ES-I3 (cell line): ENCODE data around the gene ATAT1.

Experiments
- H3K36me3 ChIP-seq: 2 replicates; pipeline ENCODE4 v1.6.1; 2013; ENCODE audit warnings: mild to moderate bottlenecking, low read length, control low read depth, moderate library complexity; ENCODE audit not compliant: insufficient read depth
- H3K4me1 ChIP-seq: 2 replicates; pipeline ENCODE4 v1.6.1; 2013; ENCODE audit warnings: mild to moderate bottlenecking, control low read depth, low read length; ENCODE audit not compliant: insufficient read depth
- H3K9ac ChIP-seq: 2 replicates; pipeline ENCODE4 v1.6.1; 2013; ENCODE audit warnings: low read depth, mild to moderate bottlenecking, low read length, moderate library complexity
- H3K9me3 ChIP-seq: 2 replicates; pipeline ENCODE4 v1.6.1; 2013; ENCODE audit warnings: mild to moderate bottlenecking, low read length, moderate library complexity; ENCODE audit not compliant: control insufficient read depth, insufficient read depth

Gene ATAT1

GRCh38 chr6:30617565-30618269 is 9.0 kb upstream of the ATAT1 start, which contains the start of gene MRPS18B:
Gene MRPS18B (plus strand): TSS chr6:30617840. CDS start chr6:30617866, 26 bp downstream.
- H3K36me3 ChIP-seq, result peaks cover 19% of the 10 kb centered on the region

GRCh38 chr6:30618270-30618797 is 8.3 kb upstream of the ATAT1 start:
- Histone ChIP-seq H3K4me1 (peaks cover 6% of the 10 kb centered on the region; the same call in 1 of the 2 replicates), H3K9ac (peak overlapping the region; percentile 69), H3K36me3 (peaks cover 22% of the 10 kb centered on the region), H3K9me3 (no peaks in the 10 kb centered on the region)

More at GRCh38 chr6:30617565-30618269, 9.0 kb upstream of the ATAT1 start, which contains the start of gene MRPS18B:
- H3K9me3 ChIP-seq, result no peaks in the 10 kb centered on the region
- H3K4me1 ChIP-seq, result peaks cover 6% of the 10 kb centered on the region; the same call in 1 of the 2 replicates
- H3K9ac ChIP-seq, result peak within 1 kb of the TSS; percentile 99

- Histone ChIP-seq H3K9ac (no peak overlapping the region), H3K9me3 (no peaks in the 10 kb centered on the region), H3K4me1 (peaks cover under 1% of the 10 kb centered on the region; the same call in 1 of the 2 replicates), H3K36me3 (peaks cover 25% of the 10 kb centered on the region)
These were observed 7.1 kb upstream of the ATAT1 start for GRCh38 chr6:30619561-30619960.

DNA sequence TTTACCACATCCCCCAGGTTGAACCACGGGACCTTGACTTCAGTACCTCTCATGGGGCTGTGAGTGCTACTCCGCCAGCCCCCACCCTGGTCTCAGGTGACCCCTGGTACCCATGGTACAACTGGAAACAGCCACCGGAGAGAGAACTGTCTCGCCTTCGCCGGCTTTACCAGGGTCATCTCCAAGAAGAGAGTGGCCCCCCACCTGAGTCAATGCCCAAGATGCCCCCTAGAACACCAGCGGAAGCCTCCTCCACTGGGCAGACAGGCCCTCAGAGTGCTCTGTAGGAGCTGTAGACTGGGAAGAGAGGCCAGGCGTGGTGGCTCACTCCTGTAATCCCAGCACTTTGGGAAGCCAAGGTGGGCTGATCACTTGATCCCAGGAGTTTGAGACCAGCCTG is 1.2 kb upstream of the ATAT1 start:
- no peaks in the 10 kb centered on the region for H3K9me3 ChIP-seq
- peaks cover 20% of the 10 kb centered on the region for H3K36me3 ChIP-seq
- H3K9ac ChIP-seq, result no peak overlapping the region
- no peaks in the 10 kb centered on the region for H3K4me1 ChIP-seq

DNA sequence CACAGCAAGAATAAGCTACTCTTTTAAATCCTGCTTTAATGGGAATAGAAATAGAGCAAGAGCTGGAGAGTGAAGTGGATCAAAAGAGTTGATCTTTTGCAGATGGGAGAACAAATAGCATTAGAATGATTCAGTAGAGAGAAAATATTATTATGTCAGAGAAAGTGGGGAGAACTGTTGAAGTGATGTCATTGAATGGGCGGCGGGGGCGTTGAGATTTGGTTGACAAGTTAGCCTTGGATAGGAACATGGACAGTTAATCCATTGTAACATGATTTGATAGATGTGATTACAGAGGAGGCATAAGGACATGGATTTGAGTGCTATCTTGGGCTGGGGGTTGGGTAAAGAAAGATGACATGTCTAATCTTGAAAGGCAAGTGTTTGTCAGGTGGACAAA is 9.2 kb downstream of the ATAT1 start:
- H3K36me3 ChIP-seq, result peaks cover 6% of the 10 kb centered on the region; the same call in 1 of the 2 replicates
- H3K9ac ChIP-seq, result no peak overlapping the region
- no peaks in the 10 kb centered on the region for H3K4me1 ChIP-seq
- no peaks in the 10 kb centered on the region for H3K9me3 ChIP-seq

GRCh38 chr6:30640481-30640880 is 13.8 kb downstream of the ATAT1 start:
- no peaks in the 10 kb centered on the region for H3K9me3 ChIP-seq
- no peaks in the 10 kb centered on the region for H3K4me1 ChIP-seq
- no peak overlapping the region for H3K9ac ChIP-seq
- peaks cover 9% of the 10 kb centered on the region; the same call in 1 of the 2 replicates for H3K36me3 ChIP-seq

DNA sequence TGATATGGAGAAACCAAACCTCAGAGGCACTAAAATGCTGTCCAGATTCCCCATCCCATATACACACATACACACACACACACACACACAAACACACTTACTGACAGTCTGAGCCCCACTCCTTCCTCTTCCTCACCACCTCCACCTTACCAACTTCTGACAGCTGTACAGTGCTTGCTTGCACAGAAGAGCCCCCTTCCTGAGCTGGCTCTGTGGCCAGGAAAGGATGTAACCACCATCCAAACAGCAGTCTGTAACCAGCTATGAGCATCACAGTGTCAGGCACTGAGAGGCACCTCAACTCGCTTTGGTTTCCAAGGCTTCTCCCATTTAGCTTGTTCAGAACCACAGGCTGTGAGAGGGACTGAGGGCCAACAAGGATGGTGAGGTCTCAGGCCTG is 14.4 kb downstream of the ATAT1 start:
- peaks cover 5% of the 10 kb centered on the region; the same call in 1 of the 2 replicates for H3K36me3 ChIP-seq
- no peak overlapping the region for H3K9ac ChIP-seq

GRCh38 chr6:30643656-30644055 is 17.0 kb downstream of the ATAT1 start:
- H3K36me3 ChIP-seq, result peaks cover 5% of the 10 kb centered on the region; the same call in 1 of the 2 replicates
- H3K9me3 ChIP-seq, result no peaks in the 10 kb centered on the region
- H3K9ac ChIP-seq, result no peak overlapping the region
- no peaks in the 10 kb centered on the region for H3K4me1 ChIP-seq

More for the DNA sequence above, 14.4 kb downstream of the ATAT1 start:
- Histone ChIP-seq H3K9me3 (no peaks in the 10 kb centered on the region), H3K4me1 (no peaks in the 10 kb centered on the region)

DNA sequence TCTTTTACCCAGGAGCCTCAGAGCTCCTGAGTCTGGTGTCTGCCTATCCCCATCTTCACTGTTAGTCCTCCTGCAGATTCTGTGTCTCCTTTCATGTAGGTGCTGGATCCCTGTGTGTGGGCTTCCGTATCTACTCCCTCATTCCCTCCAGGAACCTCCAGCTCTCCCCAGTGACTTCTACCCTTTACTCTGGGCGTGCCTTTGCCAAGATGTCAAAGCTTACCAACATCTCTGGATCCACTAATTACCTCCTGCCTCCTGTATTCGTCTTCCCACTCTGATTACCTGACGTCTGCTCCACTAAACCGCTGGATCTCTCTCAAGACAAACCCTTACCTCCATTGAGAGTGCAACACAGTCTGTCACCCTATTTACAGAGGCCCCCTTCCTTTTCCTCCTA is 18.1 kb downstream of the ATAT1 start:
- H3K9me3 ChIP-seq, result no peaks in the 10 kb centered on the region
- H3K9ac ChIP-seq, result no peak overlapping the region
- peaks cover 5% of the 10 kb centered on the region; the same call in 1 of the 2 replicates for H3K36me3 ChIP-seq
- H3K4me1 ChIP-seq, result no peaks in the 10 kb centered on the region

GRCh38 chr6:30645989-30646388 is 19.3 kb downstream of the ATAT1 start:
- Histone ChIP-seq H3K36me3 (peaks cover 5% of the 10 kb centered on the region; the same call in 1 of the 2 replicates), H3K9ac (peak overlapping the region; percentile 99; the same call in 1 of the 2 replicates), H3K9me3 (no peaks in the 10 kb centered on the region), H3K4me1 (no peaks in the 10 kb centered on the region)

DNA sequence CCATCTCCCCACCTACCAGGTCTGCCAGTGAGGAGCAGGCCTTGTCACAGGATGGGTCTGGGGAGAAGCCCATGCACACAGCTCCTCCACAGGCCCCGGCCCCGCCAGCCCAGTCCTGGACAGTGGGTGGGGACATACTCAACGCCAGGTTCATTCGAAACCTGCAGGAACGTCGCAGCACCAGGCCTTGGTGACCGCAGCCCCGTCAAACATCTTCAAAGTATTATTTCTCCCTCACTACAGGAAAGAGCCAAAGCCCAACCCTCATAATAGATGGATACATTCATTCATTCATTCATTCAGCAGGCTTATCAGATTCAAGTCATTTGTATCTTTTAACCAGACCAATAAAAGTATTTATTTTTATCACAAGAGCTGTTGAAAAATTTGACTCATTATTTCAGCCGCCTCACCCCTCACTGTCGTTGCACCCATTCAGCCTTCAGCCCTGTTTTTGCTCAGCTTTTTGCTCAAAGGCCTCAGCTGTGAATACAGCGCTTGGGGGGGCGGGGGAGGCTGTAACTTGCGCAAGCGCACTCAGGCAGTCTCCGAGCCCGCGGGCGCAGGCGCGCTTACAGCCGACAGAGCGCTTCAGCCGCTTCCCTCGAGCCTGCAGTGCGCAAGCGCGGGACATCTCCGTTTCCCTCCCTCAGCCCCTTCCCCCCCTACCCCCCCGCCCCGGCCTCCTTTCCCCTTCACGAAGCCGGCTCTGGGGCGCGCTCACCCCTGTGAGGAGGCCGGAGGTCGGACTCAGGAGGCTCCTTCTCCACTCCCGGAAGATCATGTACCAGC is 20.0 kb downstream of the ATAT1 start, which contains the start of gene C6orf136:
C6orf136 (plus strand) TSS at position 684 of the 792 bp plus-strand sequence; CDS start at position 783, 99 bp downstream.
- Histone ChIP-seq H3K36me3 (peaks cover 5% of the 10 kb centered on the region; the same call in 1 of the 2 replicates), H3K9me3 (no peaks in the 10 kb centered on the region), H3K4me1 (no peaks in the 10 kb centered on the region), H3K9ac (peak within 1 kb of the TSS; percentile 99)

DNA sequence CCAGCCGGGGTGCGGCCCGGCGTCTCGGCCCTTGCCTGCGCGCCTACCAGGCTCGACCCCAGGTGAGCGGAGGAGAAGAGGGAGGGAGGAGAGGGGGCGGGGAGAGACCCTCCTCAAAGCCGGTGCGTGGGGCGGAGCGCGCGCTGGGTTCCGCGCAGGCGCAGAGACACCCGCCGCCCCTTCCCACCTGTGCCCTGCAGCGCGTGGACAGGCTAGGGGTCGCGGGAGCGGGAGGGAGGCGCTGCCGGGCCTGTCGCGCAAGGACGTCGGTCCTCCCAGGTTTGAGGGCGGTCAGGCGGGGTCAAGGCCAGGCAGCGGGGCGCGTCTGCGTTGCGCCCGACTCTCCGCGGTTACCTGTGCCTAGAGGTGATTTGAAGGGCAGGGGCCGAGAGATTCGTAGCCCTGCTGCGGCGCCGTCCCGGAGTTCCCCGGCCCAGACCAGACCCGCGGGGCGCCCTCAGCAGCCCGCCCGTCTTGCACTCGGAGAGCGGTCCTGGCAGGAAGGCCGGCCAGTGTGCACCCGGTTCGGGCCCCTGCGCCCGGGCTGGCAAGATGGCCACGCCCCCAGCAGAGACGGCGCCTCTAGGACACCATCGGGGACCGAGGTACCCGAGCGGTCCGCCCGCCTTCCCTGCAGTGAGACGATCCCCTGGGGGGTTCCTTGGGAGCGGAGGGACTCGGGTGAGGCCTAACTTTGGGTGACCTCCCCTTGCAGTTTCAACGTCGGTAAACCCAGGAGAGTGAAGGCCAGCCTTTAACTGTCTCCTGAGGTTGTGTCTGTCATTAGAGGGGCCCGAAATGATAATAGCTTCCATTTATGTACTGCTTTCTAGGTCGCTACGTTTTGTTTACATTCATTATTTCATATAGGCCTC is 20.8 kb downstream of the ATAT1 start:
- H3K9me3 ChIP-seq, result no peaks in the 10 kb centered on the region
- peaks cover 9% of the 10 kb centered on the region for H3K36me3 ChIP-seq
- H3K4me1 ChIP-seq, result no peaks in the 10 kb centered on the region
- peak overlapping the region; percentile 99 for H3K9ac ChIP-seq

DNA sequence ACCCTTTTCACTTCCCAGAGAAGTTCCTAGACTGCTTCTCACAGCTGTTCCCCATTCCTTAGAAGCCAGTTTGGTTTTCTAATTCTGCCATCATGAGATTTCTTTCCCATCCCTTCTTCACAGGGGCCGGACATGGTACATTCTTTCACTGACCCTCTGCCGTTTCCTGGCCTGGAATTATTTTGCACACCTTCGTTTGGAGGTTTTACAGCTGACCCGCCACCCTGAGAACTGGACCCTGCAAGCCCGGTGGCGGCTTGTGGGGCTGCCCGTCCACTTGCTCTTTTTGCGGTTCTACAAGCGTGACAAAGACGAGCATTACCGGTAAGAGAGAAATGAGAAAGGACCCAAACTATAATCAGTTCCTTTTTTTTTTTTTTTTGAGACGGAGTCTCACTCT is 24.5 kb downstream of the ATAT1 start:
- Histone ChIP-seq H3K36me3 (peaks cover 12% of the 10 kb centered on the region), H3K9ac (no peak overlapping the region), H3K9me3 (no peaks in the 10 kb centered on the region), H3K4me1 (no peaks in the 10 kb centered on the region)
